ENCODE results near the gene FARP1. TPM values are rescaled to one million over a fixed set of nuclear protein-coding genes. Genes with fewer than 3 reads are reported as not detected.

The FARP1 gene
- polyA plus RNA-seq, 3 donors: 8.3 to 20.7 (median 9.6) TPM

DNA sequence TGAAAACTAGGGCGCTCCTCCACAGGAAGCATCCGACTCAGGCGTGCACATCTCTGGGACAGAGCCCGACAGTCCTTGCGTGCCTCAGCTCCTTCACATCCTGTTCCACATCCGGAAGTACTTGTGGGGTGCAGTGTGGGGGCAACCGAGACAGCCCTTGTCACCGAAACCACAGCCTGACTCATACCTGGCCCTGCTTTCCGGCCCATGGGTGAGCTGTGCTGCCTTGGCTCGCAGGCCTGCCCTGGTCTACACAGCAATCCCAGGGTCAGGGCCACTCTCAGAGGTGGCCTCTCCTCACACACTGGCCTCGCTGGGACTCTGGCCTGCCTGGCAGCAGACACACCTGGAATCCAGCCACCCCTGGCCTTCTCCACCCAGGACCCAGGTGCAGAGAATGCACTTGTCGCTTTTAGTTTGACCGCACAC lies 333.7 kb downstream of the FARP1 start:
- WGBS, 3 donors: 26 to 46% (median 32%) methylated on average over 13 of the region's 13 CpGs
- H3K27ac ChIP-seq (ENCODE audit: low read depth, low read length): no peak overlapping the region

- WGBS, 3 donors: 67 to 84% (median 76%) methylated on average over 16 of the region's 16 CpGs
Measured at GRCh38 chr13:98478189-98479129, 335.6 kb downstream of the FARP1 start.

GRCh38 chr13:98479496-98480003 lies 336.7 kb downstream of the FARP1 start:
- no peak overlapping the region for H3K27ac ChIP-seq (ENCODE audit: low read depth, low read length)
- WGBS, 3 donors: 89 to 93% (median 90%) methylated on average over 8 of the region's 8 CpGs

More at GRCh38 chr13:98478189-98479129, 335.6 kb downstream of the FARP1 start:
- no peak overlapping the region for H3K27ac ChIP-seq (ENCODE audit: low read depth, low read length)

DNA sequence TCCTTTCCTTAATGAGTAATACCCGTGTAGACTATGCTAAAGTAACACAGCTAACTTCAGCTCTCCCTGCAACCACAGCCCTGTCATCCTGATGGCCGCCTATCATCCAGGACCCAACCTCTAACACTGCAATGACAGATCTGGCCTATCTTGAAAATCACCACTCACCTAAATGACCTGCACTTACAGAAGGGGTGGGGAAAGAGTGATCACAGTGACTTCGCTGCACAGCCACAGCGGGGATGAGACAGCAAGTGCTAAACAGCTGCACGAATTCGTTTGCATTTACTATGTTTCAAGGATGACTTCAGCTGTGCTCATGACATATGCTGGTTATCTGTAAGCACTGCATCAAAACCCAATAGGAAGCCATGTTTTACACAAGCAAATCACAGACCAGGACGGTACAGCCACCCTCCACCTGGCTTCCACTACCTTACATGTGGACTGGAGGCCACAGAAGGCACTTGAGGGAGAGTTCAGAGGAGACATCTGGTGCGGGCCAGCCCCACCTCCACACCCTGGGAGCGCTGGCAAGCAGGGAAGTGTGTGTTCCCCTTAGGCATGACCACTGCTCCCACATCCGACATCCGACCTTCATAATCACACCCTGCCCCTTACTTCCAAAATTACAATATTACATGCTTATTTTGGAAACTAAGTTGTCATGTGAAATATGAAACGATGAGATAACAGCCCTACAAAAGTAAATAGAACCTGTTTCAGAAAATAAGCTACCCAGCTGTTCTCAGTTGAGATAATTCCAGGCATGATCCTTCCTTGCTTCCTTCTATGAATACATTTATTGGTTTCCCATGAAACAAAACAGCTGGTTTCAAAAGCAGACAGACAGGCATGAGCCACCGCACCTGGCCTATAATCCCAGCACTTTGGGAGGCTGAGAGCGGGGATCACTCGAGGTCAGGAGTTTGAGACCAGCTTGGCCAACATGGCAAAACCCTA lies 338.3 kb downstream of the FARP1 start:
- WGBS, 3 donors: 54 to 78% (median 73%) methylated on average over 15 of the region's 15 CpGs
- no peak overlapping the region for H3K27ac ChIP-seq (ENCODE audit: low read depth, low read length)

DNA sequence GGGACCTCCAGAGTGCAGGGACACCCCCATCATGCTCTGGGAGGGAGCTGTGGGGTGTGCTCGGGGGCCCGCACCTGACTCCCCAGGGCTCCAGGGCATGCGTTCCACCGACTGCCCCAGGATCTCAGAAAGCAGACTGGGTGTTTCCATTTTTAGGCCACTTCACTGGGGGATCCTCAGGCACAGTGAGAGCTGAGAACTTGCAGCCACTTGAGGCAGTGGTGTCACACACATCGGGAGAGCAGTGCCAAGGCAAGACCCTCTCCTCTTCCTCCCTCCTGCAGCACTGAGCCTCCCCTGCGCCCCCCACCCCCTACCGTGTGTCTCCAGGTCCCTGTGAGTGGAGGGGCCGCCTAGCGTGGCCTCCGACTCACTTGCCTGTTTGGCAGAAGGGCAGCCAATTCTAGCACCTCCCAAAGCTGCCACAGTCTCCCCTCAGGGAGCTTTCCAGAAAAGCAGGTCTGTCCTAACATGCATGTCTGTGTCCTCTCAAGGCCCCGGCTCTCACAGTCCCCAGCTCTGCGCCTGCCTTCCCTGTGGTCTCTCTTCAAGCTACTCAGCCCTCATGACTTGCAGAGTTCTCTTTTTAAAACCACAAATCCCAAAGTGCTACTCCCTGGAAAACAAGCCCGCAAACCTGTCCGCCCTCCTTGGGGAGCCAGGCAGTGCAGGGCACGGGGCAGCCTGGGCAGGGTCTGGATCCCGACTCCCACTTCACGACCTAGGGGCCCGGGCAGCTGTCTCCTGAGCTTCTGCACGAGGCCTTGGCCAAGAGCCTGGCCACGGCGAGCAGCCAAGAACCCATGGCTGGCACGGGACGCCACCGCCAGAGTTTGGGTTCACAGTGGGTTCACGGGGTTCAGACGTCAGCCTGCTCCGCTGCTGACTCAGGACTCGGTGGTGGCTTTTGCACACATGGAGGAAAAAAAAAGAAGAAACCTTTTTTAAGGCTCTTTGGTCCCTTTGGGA lies 339.9 kb downstream of the FARP1 start:
- peak overlapping the region; percentile 9 for H3K27ac ChIP-seq (ENCODE audit: low read depth, low read length)
- WGBS, 3 donors: 47 to 63% (median 62%) methylated on average over 28 of the region's 28 CpGs

- no peak overlapping the region for H3K27ac ChIP-seq (ENCODE audit: low read depth, low read length)
- WGBS, 3 donors: 34 to 80% (median 68%) methylated on average over 14 of the region's 14 CpGs
Measured at GRCh38 chr13:98483601-98484288, 340.9 kb downstream of the FARP1 start.

DNA sequence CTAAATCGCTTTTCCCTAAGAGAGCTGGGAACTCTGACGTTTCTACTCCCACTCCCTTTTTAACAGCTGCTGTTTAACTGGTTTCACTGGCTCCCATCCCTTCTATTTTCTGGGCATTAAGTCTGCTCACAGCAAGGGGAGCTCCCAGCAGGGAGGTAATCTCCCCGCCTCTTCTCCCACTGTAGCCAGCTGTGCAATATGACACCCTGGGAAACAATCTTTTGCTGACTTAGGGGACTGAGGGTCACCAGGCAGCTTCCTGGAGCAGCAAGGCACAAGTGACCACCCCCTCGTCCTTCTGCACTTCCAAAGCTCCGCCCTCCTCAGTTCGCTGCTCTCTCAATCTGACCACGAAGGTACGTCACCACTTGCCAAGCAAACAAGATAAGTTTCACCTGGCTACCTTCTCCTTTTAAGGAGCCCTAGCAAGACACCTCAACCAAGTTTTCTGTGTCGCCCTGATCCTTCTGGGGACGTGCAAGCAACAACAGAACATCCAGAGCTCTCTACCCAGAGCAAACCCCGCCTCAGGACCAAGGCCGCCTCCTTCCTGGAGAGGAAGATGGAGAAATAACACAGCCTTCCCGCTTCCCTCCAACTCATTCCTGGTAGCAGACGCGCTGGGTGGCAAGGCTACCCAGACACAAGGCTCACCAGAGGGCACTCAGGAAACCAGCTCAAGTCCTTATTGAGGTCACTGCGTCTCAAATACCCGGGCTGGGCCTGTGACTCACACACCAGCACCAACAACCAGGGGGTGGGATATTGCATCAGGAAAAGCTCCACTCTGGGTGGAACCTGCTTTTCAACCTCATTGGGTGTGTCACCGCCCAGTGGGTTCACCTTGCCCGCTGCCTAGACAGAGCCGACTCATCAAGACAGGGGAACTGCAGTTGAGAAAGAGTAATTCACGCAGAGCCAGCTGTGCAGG lies 341.7 kb downstream of the FARP1 start:
- no peak overlapping the region for H3K27ac ChIP-seq (ENCODE audit: low read depth, low read length)
- 18 to 42% (median 39%) methylated on average over 21 of the region's 21 CpGs for WGBS, 3 donors

DNA sequence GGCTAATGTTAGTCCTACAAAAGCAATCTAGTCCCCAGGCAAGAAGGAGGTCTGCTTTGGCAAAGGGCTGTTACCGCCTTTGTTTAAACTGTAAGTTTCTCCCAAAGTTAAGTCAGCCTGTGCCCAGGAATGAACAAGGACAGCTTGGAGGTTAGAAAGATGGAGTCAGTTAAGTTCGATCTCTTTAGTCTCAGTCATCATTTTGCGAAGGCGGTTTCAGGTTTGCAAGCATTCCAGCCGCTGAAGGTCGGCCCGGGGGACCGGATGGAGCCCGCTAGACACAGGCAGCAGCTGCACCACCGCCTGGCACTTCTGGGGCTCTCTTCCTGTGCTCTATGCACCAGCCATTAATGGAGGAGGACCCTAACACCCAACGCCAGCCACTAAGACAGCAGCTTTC lies 342.7 kb downstream of the FARP1 start:
- no peak overlapping the region for H3K27ac ChIP-seq (ENCODE audit: low read depth, low read length)
- 91 to 95% (median 94%) methylated on average over 11 of the region's 11 CpGs for WGBS, 3 donors

DNA sequence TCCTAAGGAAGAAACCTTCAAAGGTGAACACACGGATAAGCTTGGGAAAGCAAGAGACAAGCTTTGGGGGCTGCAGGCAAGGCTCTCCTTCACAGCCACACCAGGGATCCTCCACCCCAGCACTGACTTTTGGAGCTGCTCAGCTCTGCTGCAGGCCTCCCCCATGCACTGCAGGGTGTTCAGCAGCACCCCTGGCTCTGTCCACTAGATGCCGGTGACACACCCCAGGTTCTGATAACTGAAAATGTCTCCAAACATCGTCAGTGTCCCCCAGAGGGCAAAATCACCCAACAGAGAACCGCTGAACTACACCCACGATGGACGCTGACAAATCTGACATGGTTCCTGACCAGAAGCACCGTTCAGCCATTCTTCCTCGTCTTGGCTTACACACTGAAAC lies 343.5 kb downstream of the FARP1 start:
- WGBS, 3 donors: 87 to 89% (median 89%) methylated on average over 8 of the region's 8 CpGs
- H3K27ac ChIP-seq (ENCODE audit: low read depth, low read length): no peak overlapping the region

DNA sequence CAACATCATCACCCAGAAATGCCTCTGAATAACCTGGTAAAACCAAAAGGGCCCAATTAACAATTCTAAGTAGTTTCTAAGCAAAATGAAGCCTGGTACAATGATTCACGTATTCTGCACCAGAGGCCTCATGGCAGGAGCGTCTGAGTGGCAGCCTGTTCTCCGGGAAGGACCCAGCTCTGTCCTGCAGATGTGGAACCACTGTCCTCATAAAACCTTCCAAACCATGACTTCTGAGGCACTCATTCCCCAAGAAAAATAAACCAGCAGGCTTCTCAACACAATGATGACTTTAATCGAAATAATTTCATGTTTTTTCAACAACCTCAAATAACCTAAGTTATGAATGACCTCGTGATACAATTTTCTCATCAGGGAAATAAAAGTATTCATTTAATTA lies 344.1 kb downstream of the FARP1 start:
- 78 to 87% (median 81%) methylated on average over 5 of the region's 5 CpGs for WGBS, 3 donors
- H3K27ac ChIP-seq (ENCODE audit: low read depth, low read length): no peak overlapping the region

- H3K27ac ChIP-seq (ENCODE audit: low read depth, low read length): no peak overlapping the region
- WGBS, 3 donors: 75 to 80% (median 77%) methylated on average over 5 of the region's 5 CpGs
Measured at GRCh38 chr13:98487522-98487921, 344.6 kb downstream of the FARP1 start.

- H3K27ac ChIP-seq (ENCODE audit: low read depth, low read length): no peak overlapping the region
- WGBS, 3 donors: 82 to 86% (median 85%) methylated on average over 11 of the region's 11 CpGs
Measured at GRCh38 chr13:98488736-98489135, 345.8 kb downstream of the FARP1 start.

GRCh38 chr13:98489446-98490194 lies 346.7 kb downstream of the FARP1 start:
- WGBS, 3 donors: 78 to 86% (median 84%) methylated on average over 8 of the region's 8 CpGs

DNA sequence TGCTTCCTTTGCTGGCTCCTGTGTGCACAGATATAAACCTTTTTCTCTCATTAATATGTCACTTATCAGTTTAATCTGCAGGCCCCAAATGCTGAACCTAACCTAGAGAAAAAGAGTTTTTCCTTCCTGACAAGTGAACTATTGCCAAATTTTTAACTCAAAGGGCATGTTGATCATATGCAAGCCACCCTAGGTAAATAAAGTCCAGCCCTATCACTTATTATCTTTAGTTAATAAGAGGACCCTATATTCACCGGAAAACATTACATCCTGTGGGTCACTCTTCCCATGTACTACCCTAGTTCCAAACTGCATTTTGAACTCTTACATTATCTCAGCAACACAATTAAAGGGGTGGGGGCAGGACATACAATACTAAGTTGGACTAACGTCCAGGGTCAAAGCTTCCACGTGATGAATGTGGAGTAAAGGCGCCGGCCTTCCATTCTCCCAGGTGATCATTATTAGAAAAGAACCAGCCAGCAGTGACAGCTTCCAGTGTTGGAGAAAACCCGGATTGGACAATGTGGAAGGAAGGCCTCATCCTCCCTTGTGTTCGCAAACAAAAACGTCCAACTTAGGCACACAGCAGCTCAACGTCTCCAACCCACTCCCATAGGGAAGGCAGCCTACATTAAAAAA lies 347.4 kb downstream of the FARP1 start:
- no peak overlapping the region for H3K27ac ChIP-seq (ENCODE audit: low read depth, low read length)
- 43 to 54% (median 50%) methylated on average over 9 of the region's 9 CpGs for WGBS, 3 donors

More at GRCh38 chr13:98489446-98490194, 346.7 kb downstream of the FARP1 start:
- H3K27ac ChIP-seq (ENCODE audit: low read depth, low read length): no peak overlapping the region

DNA sequence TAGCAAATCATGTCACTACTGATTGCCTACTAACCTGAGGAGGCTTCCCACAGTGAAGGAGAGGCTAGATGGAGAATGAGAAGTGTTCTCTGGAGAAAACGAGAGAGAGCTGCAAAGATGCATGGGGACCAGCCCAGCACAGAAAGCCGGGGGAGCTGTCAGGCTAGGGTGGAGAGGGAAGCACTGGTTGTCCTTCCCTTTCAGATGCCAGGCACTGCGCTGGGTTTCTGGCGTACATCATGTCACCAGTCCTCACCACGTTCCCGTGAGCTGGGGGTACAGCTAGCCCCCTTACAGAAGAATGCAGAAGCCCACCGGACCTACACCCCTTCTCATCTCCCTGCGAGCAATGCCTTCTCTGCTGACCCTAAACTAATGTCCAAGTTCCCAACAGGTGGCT lies 348.0 kb downstream of the FARP1 start:
- 70 to 87% (median 74%) methylated on average over 8 of the region's 8 CpGs for WGBS, 3 donors
- H3K27ac ChIP-seq (ENCODE audit: low read depth, low read length): no peak overlapping the region
